Measurements from ENCODE around the gene UGT1A5.

The UGT1A5 gene

GRCh38 chr2:233791883-233792329, 79.2 kb downstream of the UGT1A5 start:
- no peak for DNase-seq

- no peak for DNase-seq
Observed at GRCh38 chr2:233792720-233793119, 80.0 kb downstream of the UGT1A5 start.

- DNase-seq, result no peak
Observed at GRCh38 chr2:233793465-233794127, 80.9 kb downstream of the UGT1A5 start.

GRCh38 chr2:233794128-233794658, 81.5 kb downstream of the UGT1A5 start:
- no peak for DNase-seq

GRCh38 chr2:233795735-233796171, 83.0 kb downstream of the UGT1A5 start:
- DNase-seq, result no peak

GRCh38 chr2:233796254-233796653, 83.5 kb downstream of the UGT1A5 start:
- no peak for DNase-seq

GRCh38 chr2:233798335-233799086, 85.8 kb downstream of the UGT1A5 start:
- no peak for DNase-seq

GRCh38 chr2:233799087-233799665, 86.5 kb downstream of the UGT1A5 start:
- DNase-seq, result peak; percentile 10

GRCh38 chr2:233799716-233800115, 87.0 kb downstream of the UGT1A5 start:
- DNase-seq, result no peak

GRCh38 chr2:233800208-233800607, 87.5 kb downstream of the UGT1A5 start:
- no peak for DNase-seq

- no peak for DNase-seq
Observed at GRCh38 chr2:233801357-233802131, 88.8 kb downstream of the UGT1A5 start.

- no peak for DNase-seq
Observed at GRCh38 chr2:233802132-233802815, 89.6 kb downstream of the UGT1A5 start.

GRCh38 chr2:233803292-233803911, 90.7 kb downstream of the UGT1A5 start:
- no peak for DNase-seq

GRCh38 chr2:233803994-233804393, 91.3 kb downstream of the UGT1A5 start:
- DNase-seq, result no peak

GRCh38 chr2:233807215-233807865, 94.6 kb downstream of the UGT1A5 start:
- DNase-seq, result no peak

GRCh38 chr2:233807966-233808935, 95.5 kb downstream of the UGT1A5 start:
- DNase-seq, result no peak

- DNase-seq, result no peak
Observed at GRCh38 chr2:233810385-233810784, 97.7 kb downstream of the UGT1A5 start.

GRCh38 chr2:233811087-233811486, 98.4 kb downstream of the UGT1A5 start:
- DNase-seq, result no peak

GRCh38 chr2:233811732-233812131, 99.0 kb downstream of the UGT1A5 start:
- no peak for DNase-seq
